Anterior cingulate cortex (tissue), 58 donors: Measurements from ENCODE around the gene SIRPA.
A peak's percentile ranks its signal among the peaks of the same experiment; 100 is the strongest.

Source experiments
- DNase-seq, 58 donors: peaks; one replicate each; lab custom pipeline; 2025; lab: John Stamatoyannopoulos, UW

The SIRPA gene

DNA sequence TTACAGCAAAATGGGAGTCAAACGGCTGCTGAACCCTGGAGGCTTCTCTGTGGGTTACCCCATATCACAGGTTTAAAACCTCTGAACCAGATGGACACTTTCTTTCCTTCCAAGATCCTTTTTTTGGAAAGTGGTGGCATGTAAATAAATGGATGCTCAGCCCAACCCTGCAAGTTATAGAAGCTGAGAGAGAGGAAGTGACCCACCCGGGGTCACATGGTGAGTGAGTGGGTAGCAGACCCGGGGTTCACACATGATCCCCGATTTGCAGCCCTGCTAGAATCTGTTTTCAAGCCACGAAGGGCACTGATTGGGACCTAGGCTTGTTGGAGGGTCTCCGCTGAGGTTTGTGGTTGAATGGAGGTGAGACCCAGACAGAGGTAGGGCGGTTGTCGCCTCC lies 32.0 kb downstream of the SIRPA start:
- no peak for DNase-seq

DNA sequence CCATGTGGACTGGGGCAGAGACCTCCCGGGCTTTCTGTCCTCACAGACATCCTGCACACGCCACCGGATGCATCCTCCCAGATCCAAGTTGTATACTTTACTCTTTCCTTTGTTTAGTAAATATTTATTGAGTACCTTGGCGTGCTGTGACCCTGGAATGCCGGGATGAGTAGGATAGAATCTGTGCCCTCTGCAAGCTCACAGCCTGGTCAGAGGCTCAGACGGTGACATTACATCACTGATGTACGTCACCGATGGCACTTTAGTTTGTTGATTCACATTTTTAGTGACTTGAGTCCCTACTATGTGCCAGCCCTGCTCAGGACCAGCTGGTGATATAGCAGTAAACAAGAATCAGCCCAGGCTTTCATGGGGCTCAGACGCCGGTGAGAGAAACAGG lies 32.9 kb downstream of the SIRPA start:
- no peak for DNase-seq

DNA sequence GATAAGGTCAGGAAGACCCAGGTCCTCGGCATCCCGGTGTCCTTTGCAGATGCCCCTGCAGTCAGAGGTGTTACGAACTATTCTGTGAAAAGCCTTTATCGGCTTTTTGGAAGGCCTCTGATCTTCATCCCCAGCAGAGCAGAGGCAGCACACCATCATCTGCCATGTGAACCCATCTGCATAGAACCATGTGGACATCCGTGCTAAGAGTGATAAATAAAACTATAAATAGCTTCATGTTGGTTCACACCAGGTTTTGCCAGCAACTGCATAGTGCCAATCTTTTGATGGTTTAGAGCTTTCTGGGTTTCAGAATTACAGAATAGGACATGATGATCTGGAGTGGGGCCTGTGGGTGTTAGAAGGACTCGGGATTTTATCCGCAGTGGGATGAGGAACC lies 33.6 kb downstream of the SIRPA start:
- peak in 1 of 58 donors; percentile 53 for DNase-seq

DNA sequence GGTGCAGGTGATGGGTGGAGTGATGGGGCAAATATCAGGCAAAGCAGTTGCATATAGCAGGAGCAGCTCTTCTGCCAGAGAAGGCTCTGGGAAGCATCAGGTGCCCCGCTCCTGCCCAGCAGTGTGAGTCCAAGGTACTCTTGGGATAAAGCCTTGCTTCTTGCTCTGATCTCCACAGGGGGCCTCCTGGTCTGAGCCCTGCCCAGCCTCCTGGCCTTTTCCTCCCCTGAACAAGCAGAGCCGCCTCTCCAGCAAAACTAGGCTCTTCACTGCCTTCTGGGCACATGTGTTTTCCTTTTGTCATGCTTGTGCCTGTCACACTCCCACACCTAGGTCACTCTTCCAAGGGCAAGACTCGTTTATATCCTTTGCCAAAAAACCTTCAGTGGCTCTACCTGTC lies 34.3 kb downstream of the SIRPA start:
- no peak for DNase-seq

DNA sequence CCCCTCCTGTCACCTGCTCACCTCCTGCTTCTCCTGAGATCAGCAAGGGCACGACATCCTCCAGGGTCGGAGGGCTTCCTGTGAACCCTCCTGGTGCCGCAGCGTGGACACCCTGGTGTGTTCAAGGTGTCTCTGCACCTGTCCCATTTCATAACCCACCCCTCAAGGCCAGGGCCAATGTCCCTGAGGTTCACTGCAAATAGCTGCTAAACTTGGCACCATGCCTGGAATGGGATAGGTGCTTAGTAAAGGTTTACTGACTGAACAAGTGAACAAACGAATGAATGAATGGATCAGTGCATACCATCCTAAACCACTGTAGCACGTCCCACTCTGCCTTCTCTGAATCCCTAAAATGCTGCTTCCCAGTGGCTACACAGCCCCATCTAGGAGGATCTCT lies 35.0 kb downstream of the SIRPA start:
- DNase-seq = no peak

DNA sequence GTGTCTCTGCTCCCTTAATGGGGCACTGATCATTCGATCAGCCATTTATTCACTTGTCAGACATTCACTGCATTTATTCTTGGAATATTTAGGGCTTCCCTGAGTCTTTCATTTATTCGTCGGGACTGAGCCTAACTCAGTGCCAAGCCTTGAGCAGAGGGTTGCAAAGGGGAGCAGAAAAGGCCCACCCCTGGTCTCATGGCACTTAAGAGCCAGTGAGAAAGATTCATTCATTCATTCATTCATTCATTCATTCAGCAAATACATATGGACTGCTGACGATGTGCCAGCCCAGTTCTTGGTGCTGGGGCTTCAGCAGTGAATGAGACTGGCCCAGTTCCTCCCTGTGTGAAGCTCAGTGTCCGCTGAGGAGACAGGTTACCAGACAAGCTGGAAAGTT lies 36.6 kb downstream of the SIRPA start:
- no peak for DNase-seq

DNA sequence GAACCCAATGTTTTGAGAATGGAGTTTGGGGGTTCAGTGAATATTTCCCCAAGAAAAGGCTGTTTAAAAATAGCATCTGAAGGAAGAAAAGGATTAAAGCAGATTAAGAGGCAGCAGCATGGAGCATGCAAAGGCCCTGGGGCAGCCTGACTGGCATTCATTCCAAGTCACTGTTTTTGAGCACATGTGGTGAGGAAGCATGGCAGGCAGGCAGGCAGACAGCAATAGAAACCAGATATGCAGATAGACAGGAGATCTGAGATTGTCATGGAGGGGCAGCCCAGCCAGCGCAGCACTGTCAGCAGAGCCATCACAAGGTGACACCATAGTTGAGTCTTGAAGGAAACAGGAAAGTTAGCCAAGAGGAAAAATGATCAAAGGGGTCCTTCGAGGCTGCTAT lies 37.8 kb downstream of the SIRPA start:
- no peak for DNase-seq

DNA sequence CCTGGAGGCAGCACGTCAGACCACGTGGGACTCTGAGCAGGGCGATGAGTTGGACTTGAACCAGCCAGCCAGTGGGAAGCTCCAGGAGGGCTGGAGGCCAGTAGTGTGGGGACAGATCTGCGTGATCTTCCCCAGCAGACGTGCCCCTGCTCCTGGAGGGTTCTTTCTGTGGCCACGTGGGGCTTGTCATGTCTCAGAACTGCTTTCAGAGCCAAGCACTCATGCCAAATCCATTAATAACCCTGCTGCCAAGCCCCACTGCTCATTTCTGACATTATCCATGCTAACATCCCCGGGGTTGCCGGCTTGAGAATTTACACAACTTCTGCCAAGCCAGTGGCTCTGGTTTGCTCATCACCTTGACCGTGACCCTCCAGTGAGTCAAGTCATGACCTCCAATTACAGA lies 38.3 kb downstream of the SIRPA start:
- peak in 10 of 58 donors; percentile 18 to 50 (median 28) for DNase-seq

DNA sequence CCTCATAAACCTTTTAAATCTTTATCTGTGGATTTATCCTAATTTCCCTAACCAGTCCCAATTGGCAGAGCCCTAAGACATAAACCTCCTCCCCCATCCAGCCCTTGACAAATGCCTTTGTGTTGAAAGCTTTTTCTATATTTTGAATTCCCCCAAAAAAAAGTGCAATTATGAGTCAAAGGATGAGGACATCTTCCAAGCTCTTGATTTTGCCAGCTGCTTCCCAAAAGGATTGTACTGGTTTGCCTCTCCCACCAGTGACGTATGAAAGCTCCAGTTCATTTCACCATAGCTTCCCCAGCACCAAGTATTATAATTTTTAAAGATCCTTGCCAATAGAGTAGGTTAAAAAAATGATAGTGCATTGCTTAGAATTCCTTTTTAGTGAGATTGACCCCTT lies 38.9 kb downstream of the SIRPA start:
- no peak for DNase-seq

DNA sequence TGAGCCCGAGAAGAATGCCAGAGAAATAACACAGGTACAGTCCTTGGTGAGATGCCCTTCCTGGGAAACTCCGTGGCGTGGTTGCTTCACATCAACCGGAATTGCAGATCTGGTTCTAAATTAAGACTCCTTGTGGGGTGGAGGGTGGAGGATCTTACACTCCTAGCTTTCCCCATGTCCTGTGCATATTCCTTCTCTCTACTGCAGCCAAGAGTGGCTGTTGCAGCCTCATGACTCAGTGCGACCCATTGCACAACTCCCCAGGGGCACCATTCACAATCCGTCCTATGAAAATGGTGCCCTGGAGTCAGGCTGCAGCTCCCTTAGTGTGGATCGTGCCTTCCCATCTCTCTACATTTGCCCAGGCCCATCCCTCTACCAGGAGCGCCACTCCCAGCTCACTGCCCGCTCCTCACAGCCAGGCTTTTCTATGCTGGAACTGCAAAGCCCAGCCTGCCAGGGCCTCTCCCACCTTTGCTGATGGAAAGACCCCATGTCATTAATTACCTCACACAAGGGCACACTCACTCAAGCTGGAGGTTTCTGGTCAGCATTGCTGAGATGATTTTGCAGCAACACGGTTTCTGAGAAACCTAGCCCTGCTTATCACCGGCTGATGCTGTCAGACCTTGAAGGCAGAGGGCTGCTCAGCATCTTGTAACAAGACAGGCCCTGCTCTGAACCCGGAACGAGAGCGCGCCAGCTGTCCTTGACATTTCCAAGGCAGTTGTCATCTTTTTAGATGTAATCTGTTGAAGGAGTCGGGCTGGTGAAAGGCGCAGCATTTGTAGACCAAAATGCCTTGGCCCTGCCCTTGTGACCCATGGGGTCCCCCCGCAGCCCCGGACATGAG lies 39.7 kb downstream of the SIRPA start:
- DNase-seq = no peak

DNA sequence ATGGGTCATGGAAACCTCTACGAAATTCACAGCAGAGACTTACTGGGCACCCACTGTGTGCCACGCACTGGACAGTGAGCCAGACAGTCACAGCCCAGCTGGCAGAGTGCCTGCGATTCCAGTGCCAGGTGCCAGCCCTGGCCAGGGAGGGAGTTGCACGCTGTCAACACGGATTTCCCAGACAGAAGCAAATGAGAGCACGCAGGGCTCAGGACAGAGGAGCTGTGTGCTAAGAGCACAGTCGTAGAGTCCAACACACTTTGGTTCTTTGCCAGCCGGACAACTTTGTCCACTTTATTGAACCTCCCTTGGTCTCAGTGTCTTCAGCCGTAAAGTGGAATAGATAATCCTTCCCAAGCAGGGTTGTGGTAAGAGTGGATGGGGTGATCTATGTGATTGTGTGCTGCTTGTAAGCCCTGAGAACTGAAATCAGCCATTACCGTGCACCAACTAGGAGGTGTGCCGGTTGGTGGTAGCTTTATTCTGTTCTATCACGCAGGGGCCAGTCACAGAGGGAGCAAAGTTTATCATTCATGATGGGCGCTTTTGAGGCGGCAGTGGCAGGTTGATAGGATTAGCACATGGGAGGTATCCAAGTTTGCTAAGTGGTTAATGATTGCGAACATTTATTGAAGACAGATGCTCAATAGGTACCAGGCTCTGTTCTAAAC lies 40.6 kb downstream of the SIRPA start:
- peak in 56 of 58 donors; percentile 28 to 91 (median 77) for DNase-seq

DNA sequence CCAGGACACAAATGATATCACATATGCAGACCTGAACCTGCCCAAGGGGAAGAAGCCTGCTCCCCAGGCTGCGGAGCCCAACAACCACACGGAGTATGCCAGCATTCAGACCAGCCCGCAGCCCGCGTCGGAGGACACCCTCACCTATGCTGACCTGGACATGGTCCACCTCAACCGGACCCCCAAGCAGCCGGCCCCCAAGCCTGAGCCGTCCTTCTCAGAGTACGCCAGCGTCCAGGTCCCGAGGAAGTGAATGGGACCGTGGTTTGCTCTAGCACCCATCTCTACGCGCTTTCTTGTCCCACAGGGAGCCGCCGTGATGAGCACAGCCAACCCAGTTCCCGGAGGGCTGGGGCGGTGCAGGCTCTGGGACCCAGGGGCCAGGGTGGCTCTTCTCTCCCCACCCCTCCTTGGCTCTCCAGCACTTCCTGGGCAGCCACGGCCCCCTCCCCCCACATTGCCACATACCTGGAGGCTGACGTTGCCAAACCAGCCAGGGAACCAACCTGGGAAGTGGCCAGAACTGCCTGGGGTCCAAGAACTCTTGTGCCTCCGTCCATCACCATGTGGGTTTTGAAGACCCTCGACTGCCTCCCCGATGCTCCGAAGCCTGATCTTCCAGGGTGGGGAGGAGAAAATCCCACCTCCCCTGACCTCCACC lies 42.2 kb downstream of the SIRPA start:
- no peak for DNase-seq

DNA sequence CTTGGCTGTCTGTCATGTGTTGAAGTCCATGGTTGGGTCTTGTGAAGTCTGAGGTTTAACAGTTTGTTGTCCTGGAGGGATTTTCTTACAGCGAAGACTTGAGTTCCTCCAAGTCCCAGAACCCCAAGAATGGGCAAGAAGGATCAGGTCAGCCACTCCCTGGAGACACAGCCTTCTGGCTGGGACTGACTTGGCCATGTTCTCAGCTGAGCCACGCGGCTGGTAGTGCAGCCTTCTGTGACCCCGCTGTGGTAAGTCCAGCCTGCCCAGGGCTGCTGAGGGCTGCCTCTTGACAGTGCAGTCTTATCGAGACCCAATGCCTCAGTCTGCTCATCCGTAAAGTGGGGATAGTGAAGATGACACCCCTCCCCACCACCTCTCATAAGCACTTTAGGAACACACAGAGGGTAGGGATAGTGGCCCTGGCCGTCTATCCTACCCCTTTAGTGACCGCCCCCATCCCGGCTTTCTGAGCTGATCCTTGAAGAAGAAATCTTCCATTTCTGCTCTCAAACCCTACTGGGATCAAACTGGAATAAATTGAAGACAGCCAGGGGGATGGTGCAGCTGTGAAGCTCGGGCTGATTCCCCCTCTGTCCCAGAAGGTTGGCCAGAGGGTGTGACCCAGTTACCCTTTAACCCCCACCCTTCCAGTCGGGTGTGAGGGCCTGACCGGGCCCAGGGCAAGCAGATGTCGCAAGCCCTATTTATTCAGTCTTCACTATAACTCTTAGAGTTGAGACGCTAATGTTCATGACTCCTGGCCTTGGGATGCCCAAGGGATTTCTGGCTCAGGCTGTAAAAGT lies 43.5 kb downstream of the SIRPA start:
- DNase-seq = no peak

DNA sequence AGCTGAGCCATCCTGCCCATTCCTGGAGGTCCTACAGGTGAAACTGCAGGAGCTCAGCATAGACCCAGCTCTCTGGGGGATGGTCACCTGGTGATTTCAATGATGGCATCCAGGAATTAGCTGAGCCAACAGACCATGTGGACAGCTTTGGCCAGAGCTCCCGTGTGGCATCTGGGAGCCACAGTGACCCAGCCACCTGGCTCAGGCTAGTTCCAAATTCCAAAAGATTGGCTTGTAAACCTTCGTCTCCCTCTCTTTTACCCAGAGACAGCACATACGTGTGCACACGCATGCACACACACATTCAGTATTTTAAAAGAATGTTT lies 44.0 kb downstream of the SIRPA start:
- no peak for DNase-seq

DNA sequence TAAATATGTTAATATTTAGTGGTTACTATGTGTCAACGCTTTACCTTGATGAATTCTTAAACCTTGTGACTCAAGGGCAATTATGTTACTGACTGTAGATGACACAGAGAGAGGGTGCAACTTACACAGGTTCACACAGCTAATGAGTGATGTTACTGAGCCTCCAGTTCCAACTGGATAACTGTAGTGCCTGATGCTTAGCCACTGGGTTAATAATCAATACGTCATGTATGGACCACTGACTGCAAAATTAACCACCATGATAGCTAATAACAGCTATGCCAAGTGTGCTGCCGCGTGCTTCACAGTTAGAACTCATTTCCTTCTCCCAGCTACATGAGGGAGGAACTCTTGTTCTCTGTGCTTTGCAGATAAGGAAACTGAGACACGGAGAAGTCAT lies 45.4 kb downstream of the SIRPA start:
- no peak for DNase-seq

DNA sequence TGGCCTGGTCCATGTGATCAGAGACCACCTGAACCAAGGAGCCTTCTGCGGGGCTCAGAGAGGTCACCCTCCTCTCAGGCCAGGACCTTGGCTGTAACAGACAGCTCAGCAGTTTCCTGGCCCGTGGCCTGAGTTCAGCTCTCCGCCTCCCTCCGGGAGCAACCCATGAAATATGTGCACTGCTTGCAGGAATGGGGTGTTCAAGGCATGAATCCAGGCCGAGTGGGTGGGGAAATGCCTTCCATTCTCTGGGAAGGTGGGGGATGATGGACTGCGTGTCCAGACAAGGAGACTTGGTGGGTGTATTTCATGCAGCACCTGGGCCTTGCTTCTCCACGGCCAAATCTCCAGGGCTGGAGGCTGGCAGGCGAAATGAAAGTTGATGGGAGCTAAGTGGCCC lies 46.0 kb downstream of the SIRPA start:
- DNase-seq = peak in 15 of 58 donors; percentile 21 to 66 (median 37)

DNA sequence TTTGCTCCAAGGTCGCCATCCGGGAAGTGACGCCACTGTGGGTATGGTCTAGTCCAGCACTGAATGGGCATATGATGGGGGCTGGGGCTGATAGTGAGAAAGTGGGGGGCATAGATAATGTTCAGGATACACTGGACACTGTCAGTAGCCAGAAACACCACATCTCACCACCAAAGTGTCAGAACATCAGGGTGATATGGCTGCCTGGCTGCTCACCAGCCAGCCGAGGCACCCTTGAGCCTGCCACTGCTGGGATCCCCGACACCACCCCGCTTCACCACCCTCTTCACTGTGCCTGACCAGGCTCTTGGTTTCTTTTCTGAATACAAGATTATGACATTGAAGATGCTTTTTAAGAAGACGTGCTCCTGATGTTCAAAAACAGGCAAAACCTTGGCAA lies 46.9 kb downstream of the SIRPA start:
- DNase-seq = no peak

DNA sequence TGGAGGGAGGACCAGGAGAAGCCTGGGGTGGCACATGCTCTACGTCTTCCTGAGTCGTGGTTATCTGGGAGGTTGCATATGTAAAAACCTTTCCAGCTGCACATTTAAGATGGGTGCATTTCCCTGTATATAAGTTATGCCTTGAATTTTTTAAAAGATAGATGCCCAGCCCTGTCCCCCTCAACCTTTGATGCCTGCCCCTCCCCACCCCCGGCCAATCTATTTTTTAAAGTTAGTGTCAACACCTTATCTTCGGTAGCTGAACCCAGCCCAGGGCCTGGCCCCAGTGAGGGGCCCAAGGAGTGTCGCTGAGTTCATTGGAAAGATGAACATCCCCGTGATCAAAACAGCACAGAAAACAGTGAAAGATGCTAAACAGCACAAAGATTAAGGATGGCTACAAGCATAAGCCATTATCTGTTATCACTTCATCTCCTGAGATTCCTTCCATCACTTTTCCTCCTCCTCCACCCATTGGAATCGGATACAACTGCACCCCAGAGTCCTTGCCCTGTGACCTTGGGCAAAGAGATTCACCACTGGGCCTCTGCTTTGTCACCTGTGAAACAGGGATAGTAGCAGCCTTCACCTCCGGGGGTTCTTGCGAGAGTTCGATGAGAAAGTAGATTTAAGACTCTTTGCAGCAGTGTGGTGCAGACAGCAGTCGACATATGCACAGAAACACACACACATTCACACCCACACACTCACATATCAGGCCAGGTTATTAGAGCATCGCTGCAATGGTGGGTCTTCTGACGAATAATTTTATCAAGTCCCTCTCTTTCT lies 47.5 kb downstream of the SIRPA start:
- DNase-seq = no peak

DNA sequence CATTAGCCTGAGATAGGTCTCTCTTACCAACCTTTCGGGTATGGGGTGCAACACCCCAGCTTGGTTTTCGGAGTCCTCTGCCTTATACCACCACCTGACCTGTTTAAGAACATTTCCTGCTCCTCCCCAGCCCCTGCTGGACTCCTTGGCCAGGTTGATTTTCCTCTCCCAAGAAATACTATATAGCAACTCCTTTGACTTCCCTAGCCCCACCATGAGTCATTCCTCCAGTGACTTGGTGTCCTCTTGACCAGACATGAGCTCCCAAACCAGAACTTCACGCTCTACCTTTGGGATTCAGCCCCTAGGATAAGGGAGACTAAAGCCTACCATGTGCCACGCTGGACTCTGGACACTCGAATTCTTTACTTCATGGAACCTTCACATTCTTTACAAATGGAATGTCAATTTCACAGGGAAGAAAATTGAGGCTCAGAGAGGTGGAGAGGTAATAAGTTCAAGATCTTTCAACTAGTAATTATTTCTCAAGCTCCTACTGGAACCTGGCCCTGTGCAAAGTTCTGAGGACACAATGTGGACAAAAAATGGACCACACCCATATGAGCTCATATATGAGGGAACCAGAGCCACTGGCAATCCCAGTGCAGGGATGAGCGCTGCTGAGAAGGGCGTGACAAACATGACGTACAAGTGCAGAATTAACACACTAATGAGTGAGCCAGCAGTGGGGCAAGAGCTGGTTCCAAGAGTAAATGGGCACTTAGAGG lies 48.2 kb downstream of the SIRPA start:
- no peak for DNase-seq
